PC-9 (cell line): Measurements from ENCODE around the gene TRABD2B. TPM values are rescaled to one million over a fixed set of nuclear protein-coding genes. Genes with fewer than 3 reads are reported as not detected.

ENCODE experiments used
- BruUV-seq: library from RNA; stranded (reverse); fragments of 400-500 nt; replicated peaks from 2 replicates; lab custom pipeline; 2021; lab: Mats Ljungman, UMichigan
- CTCF ChIA-PET: fragments of 300-600 bp; sonication (Branson Sonifier 250); formaldehyde crosslinking; loops from one replicate; lab custom pipeline; 2022; ENCODE audit warnings: antibody characterized with exemption; lab: Charles Lee
- POLR2A ChIA-PET: fragments of 300-600 bp; sonication (Branson Sonifier 250); formaldehyde crosslinking; loops from one replicate; lab custom pipeline; 2022; ENCODE audit warnings: antibody characterized with exemption; ENCODE audit not compliant: unreplicated experiment; lab: Charles Lee
- DNase-seq, 2 experiments: peaks; one replicate each; pipeline versions ENCODE4 v3.0.0 to v3.0.0-alpha.2; 2015 to 2022; ENCODE audit warnings: mixed read lengths in 1 of 2
- H2AFZ ChIP-seq: fragments of 200-600 bp; sonication (generic); 2 replicates; pipeline ENCODE4 v1.8.1; 2017; ENCODE audit warnings: antibody characterized with exemption
- H3F3A ChIP-seq: fragments of 200-600 bp; sonication (generic); 2 replicates; pipeline ENCODE4 v1.8.1; 2017; ENCODE audit warnings: antibody characterized with exemption, mild to moderate bottlenecking, low read depth; ENCODE audit not compliant: insufficient read depth
- H3K27ac ChIP-seq: fragments of 200-600 bp; sonication (generic); 2 replicates; pipeline ENCODE4 v1.6.1; 2016; ENCODE audit warnings: mixed run types
- H3K27me3 ChIP-seq: fragments of 200-600 bp; sonication (generic); 2 replicates; pipeline ENCODE4 v1.6.1; 2016; ENCODE audit warnings: low read depth, mixed run types; ENCODE audit not compliant: insufficient read depth
- H3K36me3 ChIP-seq: fragments of 200-600 bp; sonication (generic); 2 replicates; pipeline ENCODE4 v1.6.1; 2016; ENCODE audit warnings: low read depth, mixed run types
- H3K4me1 ChIP-seq: fragments of 200-600 bp; sonication (generic); replicated peaks from 2 replicates; pipeline ENCODE4 v1.6.1; 2016; ENCODE audit warnings: mixed run types; ENCODE audit not compliant: insufficient read depth
- H3K4me2 ChIP-seq: fragments of 200-600 bp; sonication (generic); 2 replicates; pipeline ENCODE4 v1.6.1; 2017; ENCODE audit warnings: mixed run types
- H3K4me3 ChIP-seq: fragments of 200-600 bp; sonication (generic); 2 replicates; pipeline ENCODE4 v1.6.1; 2016; ENCODE audit warnings: mixed run types
- H3K79me2 ChIP-seq: fragments of 200-600 bp; sonication (generic); 2 replicates; pipeline ENCODE4 v1.6.1; 2017; ENCODE audit warnings: low read depth, mixed run types
- H3K9me2 ChIP-seq: fragments of 200-600 bp; sonication (generic); 2 replicates; pipeline ENCODE4 v1.8.1; 2017; ENCODE audit warnings: mild to moderate bottlenecking; ENCODE audit not compliant: insufficient read depth
- H3K9me3 ChIP-seq: fragments of 200-600 bp; sonication (generic); 2 replicates; pipeline ENCODE4 v1.8.1; 2016; ENCODE audit warnings: low read depth; ENCODE audit not compliant: insufficient read depth
- H4K20me1 ChIP-seq: fragments of 200-600 bp; sonication (generic); 2 replicates; pipeline ENCODE4 v1.8.1; 2017; ENCODE audit not compliant: insufficient read depth
- EZH2 ChIP-seq: fragments of 200-600 bp; sonication (generic); IDR thresholded peaks from 2 replicates; pipeline ENCODE4 v1.8.0; 2017; ENCODE audit warnings: antibody characterized with exemption, low read depth
- intact Hi-C: fragments of 100-400 bp; cut with micrococcal nuclease; formaldehyde crosslinking; loops from one replicate; pipeline ENCODE4 v1.10.0; 2022; ENCODE audit not compliant: unreplicated experiment
- total RNA-seq: library from RNA; stranded (reverse); gene quantifications from 2 replicates; pipeline ENCODE4 v1.2.3, GENCODE V29; 2021
- TF ChIP-seq, protein P1 (sequence below): fragments of 200-600 bp; sonication (generic); conservative IDR thresholded peaks from 2 replicates; pipeline ENCODE4 v1.6.1; 2017; ENCODE audit warnings: mixed run types, antibody characterized with exemption, mild to moderate bottlenecking, moderate library complexity

The TRABD2B gene
- total RNA-seq, 1 experiment from 2014 or later: not detected

DNA sequence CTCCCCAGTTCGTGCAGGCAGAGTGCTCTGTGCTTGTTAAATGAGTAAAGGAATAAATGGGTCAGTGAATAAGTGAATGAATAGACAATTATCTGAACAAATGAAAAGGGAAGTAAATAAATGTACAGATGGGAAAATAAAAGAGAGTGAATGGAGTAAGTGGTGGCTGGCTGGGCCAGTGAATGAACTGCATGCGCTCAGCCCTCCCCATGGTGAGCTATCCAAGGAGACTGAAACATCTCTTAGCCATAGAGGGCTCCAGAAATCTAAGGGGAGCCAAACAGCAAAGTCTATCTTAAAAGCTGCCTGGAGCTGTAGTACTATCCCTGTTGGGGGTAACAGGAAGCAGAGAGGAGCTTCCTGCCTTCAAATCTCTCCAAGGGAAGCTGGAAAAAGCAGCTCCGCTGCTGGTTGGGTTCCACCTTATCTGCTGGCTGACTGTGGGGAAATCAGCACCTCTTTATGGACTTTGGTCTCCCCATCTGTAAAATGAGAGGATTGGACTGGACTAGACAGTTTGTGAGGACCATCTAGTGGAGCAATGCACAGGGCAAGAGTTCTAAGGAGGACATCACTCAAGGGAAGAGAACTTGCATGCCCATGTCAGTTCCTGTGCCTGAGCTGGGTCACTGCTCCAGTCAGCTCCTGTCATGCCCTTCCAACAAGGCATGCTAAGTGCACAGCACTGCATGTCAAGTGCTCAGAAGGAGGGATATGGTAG, 77.9 kb downstream of the TRABD2B start:
- BruUV-seq: no TSS peak
- ChIA-PET CTCF (interaction anchor here (0.6 kb wide), 1 partner anchor 685 kb away, joined by 3 read pairs; no protein-coding TSS in a partner anchor), POLR2A (no interaction called here)
- H3K9me3 ChIP-seq: no peaks in the 10 kb centered on the region
- no peaks in the 10 kb centered on the region for H4K20me1 ChIP-seq
- no peaks in the 10 kb centered on the region for H3K79me2 ChIP-seq
- no peaks in the 10 kb centered on the region for H3K27me3 ChIP-seq
- no peaks in the 10 kb centered on the region for H3K9me2 ChIP-seq
- H3F3A ChIP-seq: no peaks in the 10 kb centered on the region
- H3K4me3 ChIP-seq: no peak overlapping the region
- TF ChIP-seq, protein P1, sequence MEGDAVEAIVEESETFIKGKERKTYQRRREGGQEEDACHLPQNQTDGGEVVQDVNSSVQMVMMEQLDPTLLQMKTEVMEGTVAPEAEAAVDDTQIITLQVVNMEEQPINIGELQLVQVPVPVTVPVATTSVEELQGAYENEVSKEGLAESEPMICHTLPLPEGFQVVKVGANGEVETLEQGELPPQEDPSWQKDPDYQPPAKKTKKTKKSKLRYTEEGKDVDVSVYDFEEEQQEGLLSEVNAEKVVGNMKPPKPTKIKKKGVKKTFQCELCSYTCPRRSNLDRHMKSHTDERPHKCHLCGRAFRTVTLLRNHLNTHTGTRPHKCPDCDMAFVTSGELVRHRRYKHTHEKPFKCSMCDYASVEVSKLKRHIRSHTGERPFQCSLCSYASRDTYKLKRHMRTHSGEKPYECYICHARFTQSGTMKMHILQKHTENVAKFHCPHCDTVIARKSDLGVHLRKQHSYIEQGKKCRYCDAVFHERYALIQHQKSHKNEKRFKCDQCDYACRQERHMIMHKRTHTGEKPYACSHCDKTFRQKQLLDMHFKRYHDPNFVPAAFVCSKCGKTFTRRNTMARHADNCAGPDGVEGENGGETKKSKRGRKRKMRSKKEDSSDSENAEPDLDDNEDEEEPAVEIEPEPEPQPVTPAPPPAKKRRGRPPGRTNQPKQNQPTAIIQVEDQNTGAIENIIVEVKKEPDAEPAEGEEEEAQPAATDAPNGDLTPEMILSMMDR: no peak
- H3K36me3 ChIP-seq: no peaks in the 10 kb centered on the region
- H2AFZ ChIP-seq: no peak overlapping the region
- no peak overlapping the region for H3K4me2 ChIP-seq
- no peak for DNase-seq
- intact Hi-C loops: no loop called here
- H3K27ac ChIP-seq: no peak overlapping the region
- no peaks in the 10 kb centered on the region for H3K4me1 ChIP-seq

DNA sequence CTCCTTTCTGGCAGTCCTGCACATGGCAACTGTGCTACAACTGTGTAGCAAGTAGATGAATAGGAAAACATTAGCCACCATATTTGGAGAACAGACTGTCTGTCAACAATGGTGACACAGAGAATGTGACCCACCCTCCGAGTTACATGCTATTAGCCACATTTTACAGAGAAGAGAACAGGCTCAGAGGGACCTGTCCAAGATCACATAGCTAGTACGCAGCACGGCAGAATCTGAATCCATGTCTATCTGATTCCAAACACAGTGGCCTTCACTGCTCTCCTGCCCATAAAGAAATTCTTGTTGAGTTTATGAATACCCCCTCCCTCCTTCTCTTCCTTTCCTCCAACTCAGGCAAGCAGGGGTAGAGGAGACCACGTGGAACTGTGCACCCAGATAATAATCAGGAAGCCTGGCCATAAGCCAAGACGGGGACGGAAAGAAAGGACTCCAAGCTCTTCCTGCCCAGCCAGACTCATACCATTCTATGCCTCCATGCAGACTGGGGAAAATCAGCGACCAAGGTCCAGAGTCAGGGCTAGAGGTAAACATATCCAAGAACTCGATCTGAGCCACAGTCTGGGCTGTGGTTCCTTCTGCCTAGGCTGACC, 78.8 kb downstream of the TRABD2B start:
- Histone ChIP-seq H3K9me3 (no peaks in the 10 kb centered on the region), H3K36me3 (no peaks in the 10 kb centered on the region), H3K4me3 (no peak overlapping the region), H2AFZ (no peak overlapping the region), H4K20me1 (no peaks in the 10 kb centered on the region), H3K4me1 (peaks cover 4% of the 10 kb centered on the region; the same call in 1 of the 2 replicates), H3K9me2 (no peaks in the 10 kb centered on the region), H3K27me3 (no peaks in the 10 kb centered on the region), H3K79me2 (no peaks in the 10 kb centered on the region), H3F3A (0 out of 2 replicates have a peak, but pooled peaks cover 4% of the 10 kb centered on the region), H3K27ac (no peak overlapping the region), H3K4me2 (no peak overlapping the region)
- DNase-seq: no peak
- CTCF ChIA-PET: no interaction called here
- TF ChIP-seq, protein P1: no peak
- TF ChIP-seq EZH2: no peak
- POLR2A ChIA-PET: no interaction called here
- intact Hi-C loops: no loop called here
- no TSS peak for BruUV-seq

DNA sequence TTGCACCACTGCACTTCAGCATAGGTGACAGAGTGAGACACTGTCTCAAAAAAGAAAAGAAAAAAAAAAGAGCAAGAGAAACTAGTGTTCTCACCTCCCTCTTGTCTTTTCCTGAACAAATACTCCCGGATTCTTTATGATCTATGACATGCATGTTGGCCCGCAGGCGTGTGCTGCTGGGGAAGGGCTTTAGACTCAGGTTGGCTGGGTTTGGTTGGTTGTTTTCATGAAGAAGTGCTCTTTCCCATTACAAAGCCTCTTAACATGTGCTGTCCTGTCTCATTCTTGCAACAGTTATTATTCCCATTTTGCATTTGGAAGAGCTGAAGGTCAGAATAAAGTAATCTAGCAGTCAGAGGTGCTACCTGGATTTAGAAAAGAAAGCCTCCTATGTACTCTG, 79.5 kb downstream of the TRABD2B start:
- ChIA-PET POLR2A (no interaction called here), CTCF (no interaction called here)
- TF ChIP-seq EZH2: no peak
- TF ChIP-seq, protein P1: no peak
- intact Hi-C loops: no loop called here
- H3K4me3 ChIP-seq: no peak overlapping the region
- H3K36me3 ChIP-seq: no peaks in the 10 kb centered on the region
- no peaks in the 10 kb centered on the region for H3K9me2 ChIP-seq
- BruUV-seq: no TSS peak
- H3K4me1 ChIP-seq: peaks cover 4% of the 10 kb centered on the region; the same call in 1 of the 2 replicates
- no peaks in the 10 kb centered on the region for H3K27me3 ChIP-seq
- 0 out of 2 replicates have a peak, but pooled peaks cover 4% of the 10 kb centered on the region for H3F3A ChIP-seq
- no peak for DNase-seq
- H2AFZ ChIP-seq: no peak overlapping the region
- H3K4me2 ChIP-seq: no peak overlapping the region
- H4K20me1 ChIP-seq: no peaks in the 10 kb centered on the region
- no peaks in the 10 kb centered on the region for H3K79me2 ChIP-seq
- no peak overlapping the region for H3K27ac ChIP-seq
- no peaks in the 10 kb centered on the region for H3K9me3 ChIP-seq
